ENCODE data around the gene NRG3. TPM values are rescaled to one million over a fixed set of nuclear protein-coding genes. Genes with fewer than 3 reads are reported as not detected.

Gene NRG3
- total RNA-seq, 4 donors from 2014 or later = 0.22 to 2.4 TPM; not detected in 2

GRCh38 chr10:82575318-82575717 is 700.3 kb downstream of the NRG3 start:
- no peak for TF ChIP-seq CTCF (IDR thresholded peaks at IDR 0.05; ENCODE audit: low read depth)

- no peak for TF ChIP-seq CTCF (IDR thresholded peaks at IDR 0.05; ENCODE audit: low read depth)
These were observed 701.1 kb downstream of the NRG3 start for GRCh38 chr10:82576093-82576492.

DNA sequence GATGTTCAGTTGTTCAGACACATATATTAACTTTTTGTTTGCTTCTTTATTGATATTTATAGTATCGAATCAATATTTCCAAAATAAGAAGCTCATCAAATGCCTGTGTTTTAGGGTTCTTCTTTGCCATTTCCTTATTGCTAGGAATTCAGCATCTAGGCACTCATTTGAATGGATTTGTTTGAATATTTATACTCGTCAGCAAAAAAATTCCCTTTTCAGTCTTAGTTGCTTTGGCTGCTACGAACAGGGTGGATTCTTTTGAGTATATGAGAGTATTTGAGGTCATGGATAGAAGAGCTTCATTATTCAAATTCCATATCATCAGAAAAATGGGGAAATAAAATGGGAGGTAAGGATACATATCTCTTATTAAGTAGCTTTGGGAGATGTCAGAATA is 706.9 kb downstream of the NRG3 start:
- TF ChIP-seq CTCF (IDR thresholded peaks at IDR 0.05; ENCODE audit: low read depth) = no peak

DNA sequence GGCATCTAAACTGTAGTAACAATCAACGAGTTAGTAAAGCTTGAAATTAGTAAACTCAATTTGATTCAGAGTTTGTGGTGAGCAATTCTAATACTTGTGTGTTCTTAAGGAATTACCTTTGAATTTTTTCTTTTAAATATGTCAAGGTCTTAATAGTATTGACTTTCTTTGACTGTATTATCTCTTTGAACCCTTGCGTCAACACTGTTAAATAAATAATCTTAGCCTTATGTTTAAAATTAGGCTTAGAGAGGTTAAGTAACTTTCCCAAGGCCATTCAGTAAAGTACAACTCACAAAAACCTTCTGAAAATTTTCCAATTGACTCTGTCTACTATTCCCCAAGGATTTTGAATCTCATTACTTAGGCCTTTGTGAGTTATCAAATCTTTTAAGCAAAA is 716.4 kb downstream of the NRG3 start:
- TF ChIP-seq CTCF (IDR thresholded peaks at IDR 0.05; ENCODE audit: low read depth) = no peak

- no peak for TF ChIP-seq CTCF (IDR thresholded peaks at IDR 0.05; ENCODE audit: low read depth)
These were observed 722.8 kb downstream of the NRG3 start for GRCh38 chr10:82597840-82598239.

- no peak for TF ChIP-seq CTCF (IDR thresholded peaks at IDR 0.05; ENCODE audit: low read depth)
These were observed 734.9 kb downstream of the NRG3 start for GRCh38 chr10:82609845-82610244.

DNA sequence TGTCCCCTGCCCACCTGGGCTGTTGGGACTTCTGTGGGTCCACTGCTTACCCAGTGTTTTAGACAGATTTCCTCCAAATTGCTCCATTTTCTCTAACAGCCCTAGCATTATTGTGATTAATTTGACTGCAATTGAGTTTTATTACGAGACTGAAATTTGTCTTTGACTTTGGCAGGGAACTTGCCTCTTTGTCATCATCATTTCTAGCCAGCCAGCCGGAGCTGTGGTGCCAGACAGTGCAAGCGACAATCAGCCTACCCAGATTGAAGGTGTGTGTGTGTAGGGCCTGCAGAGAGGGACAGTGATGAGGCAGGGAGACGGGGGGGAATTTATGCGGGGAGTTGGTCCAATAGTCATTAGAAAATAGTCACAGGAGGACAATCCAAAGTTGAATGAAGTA is 743.0 kb downstream of the NRG3 start:
- TF ChIP-seq CTCF (IDR thresholded peaks at IDR 0.05; ENCODE audit: low read depth) = no peak

All from subcutaneous adipose tissue (tissue), 4 donors.